GM21717 (cell line): Measurements from ENCODE around the gene LYVE1.
"Not testable (repeated sequence)": the region's sequence is repeated elsewhere in the genome, so short reads cannot be mapped to it uniquely, and the experiment has no call there.

Experiments
- ATAC-seq: cut with Tn5 transposase; IDR thresholded peaks from one replicate; pipeline ENCODE4 v1.9.1; 2021; ENCODE audit warnings: mild to moderate bottlenecking, moderate library complexity; ENCODE audit not compliant: unreplicated experiment

LYVE1 gene

GRCh38 chr11:10568486-10568941 is at the start of gene LYVE1:
LYVE1 (minus strand) TSS chr11:10568665; CDS start chr11:10568532, 133 bp downstream.
- no peak for ATAC-seq

DNA sequence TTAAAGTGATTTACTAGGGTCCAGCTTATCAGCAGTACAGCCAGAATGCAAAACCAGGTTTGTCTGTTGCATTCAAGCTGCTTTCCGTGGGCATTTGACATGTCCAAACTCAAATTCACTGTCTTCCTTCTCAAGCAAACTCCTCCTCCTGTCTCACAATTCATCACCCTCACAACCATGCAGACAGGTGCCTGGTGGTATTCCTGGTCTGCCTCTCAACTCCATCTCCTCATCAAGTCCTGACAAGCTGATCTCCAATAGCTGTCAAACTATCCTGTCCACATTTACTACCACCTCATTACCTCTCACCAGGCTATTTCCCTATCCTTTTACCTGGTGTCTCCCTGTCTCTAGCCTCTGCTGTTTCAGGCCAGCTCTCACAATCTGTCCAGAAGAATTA is 49.1 kb upstream of the LYVE1 start:
- no peak for ATAC-seq

DNA sequence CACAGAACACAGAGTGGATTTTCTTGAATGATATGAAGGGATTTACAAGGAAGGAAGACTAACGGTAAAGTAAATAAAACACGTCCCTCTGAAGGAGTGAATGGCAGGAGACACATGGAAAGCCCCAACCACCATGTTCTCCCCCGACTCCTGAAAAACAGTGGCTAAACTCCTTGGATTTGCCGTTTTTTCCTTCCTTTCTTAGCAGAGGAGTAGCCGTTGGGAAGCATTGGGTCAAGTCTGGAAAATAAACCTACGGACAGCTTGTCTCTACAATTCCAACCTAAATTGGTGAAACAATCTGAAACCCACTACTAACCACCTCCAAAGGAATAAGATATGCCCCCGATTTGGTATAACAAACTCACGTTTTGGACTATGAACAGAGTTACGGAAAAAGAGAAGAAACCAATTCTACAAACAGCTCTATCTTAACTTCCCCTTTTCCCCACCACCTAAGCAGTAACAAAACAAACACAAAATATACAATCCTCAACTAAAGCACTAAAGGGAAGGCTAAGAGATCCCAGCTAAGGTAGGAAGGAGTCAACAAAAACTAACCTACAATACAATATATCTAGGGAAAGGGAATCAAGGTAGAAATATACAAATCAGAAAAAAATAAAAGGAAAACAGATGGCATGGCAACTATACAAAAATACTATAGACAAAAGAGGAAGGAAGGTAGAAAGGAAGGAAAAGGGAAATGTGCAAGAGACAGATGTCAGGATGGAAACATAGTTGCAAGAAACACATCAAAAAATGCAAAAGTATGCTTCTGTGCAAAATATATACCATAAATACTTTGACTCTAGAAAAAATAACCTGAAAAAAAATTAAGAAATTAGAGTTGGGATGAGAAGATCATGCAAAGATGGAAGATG is 43.8 kb upstream of the LYVE1 start:
- no peak for ATAC-seq

- ATAC-seq = no peak
Measured at GRCh38 chr11:10609636-10610035, 41.2 kb upstream of the LYVE1 start.

DNA sequence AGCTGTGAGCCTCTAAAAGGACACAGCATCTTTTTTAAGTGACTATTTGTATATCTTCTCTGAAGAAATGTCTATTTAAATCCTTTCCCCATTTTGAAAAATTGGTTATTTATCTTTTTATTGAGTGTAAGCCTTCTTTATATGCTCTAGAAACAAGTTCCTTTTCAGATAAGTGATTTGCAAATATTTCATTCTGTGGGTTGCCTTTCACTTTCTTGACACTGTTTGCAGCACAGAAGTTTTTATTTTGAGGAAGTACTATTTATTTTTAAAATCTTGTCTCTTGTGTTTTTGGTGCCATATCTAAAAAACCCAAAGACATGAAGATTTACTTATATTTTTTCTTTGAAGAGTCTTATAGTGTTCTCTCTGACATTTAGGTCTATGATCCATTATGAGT is 40.1 kb upstream of the LYVE1 start:
- no peak for ATAC-seq

DNA sequence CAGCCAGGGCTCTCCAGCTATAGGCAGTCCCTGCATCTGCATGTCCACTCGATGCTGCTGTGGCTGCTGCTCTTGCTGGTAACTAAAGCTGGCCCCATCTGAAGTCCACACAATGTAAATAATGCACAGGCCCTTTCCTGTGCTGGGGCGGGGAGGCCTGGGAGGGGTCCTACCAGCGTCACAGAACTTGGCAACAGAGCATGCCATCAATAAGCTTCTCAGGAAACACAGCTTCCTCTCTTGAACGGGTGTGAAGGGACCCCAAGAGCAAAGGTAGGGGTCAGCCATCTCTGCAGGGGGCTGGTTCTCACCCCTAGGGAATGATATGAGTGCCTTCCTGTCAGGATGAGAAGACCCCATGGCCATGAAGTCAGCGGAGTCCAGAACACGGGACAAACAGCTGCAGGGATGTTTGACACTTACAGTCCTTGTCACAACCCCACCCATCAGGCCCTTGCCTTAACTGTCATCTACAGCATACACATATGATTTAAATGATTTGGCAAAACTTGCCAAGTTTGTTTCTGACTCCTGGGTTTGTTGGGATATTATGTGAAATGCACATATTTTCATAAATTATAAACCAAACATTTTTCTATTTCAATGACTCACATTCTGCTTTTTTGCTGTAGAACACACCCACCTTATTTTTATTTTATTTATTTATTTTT is 39.1 kb upstream of the LYVE1 start:
- ATAC-seq = no peak

- ATAC-seq = peak; percentile 62
Measured at GRCh38 chr11:10606536-10607208, 38.2 kb upstream of the LYVE1 start.

DNA sequence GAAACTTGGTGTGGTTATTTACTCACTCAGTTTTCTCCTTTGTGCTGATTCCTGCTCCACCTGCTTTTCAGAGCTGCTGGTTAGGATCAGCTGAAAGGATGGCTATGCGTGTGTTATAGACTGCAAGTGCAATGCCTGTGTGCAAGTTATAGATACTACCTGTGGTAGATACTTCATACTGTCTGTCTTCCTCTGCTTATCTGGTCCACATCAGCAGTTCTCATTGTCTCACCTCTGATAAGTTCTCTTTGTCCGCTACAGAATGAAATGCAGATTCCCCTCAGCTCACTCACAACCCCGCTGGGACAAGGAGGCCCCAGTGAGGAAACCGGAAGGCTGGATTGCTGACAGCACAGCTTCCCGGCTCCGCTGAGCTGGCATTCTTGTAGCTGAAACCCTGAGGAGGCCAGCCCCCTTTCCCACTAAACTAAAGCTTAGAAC is 37.5 kb upstream of the LYVE1 start:
- no peak for ATAC-seq

- ATAC-seq = no peak
Measured at GRCh38 chr11:10604798-10605197, 36.3 kb upstream of the LYVE1 start.

GRCh38 chr11:10604340-10604748 is 35.9 kb upstream of the LYVE1 start:
- no peak for ATAC-seq

- ATAC-seq = no peak
Measured at GRCh38 chr11:10603721-10604297, 35.3 kb upstream of the LYVE1 start.

DNA sequence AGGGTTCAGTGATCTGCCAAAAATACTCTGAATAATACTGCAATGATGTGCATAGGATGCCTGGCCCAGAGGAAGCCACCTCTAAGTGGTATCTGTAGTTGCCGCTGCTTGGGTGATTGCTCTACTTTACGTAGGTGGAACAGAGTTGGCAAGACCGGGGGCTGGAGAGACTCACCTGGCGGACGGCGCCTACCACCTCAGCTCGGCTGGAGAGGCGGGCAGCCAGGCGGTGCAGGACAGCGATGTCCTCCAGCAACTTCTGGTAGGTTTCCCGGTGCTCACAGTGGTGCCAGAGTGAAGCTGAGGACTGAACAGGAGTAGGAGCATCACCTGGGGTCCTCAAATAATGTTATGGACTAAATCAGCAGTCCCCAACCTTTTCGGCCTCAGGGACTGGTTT is 34.5 kb upstream of the LYVE1 start:
- ATAC-seq = no peak

DNA sequence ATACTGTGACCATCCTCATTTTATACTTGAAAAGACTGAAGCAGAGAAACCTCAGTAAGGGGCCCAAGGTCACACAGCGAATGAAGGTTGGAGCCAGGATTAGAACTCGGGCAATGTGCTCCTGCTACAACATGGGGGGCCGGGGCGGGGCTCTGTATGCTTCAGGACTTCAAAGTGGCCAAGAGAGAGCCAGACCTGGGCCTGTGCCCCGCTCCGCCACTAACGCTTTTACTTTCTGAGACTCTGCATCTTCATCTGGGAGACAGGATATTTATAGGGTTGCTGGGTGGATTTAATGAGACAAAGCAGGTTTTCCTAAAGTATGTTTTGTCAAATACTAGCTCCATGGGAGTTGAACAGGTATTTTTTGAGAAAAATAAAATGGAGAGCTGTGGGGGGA is 33.9 kb upstream of the LYVE1 start:
- ATAC-seq = no peak

- ATAC-seq = no peak
Measured at GRCh38 chr11:10601837-10602236, 33.4 kb upstream of the LYVE1 start.

DNA sequence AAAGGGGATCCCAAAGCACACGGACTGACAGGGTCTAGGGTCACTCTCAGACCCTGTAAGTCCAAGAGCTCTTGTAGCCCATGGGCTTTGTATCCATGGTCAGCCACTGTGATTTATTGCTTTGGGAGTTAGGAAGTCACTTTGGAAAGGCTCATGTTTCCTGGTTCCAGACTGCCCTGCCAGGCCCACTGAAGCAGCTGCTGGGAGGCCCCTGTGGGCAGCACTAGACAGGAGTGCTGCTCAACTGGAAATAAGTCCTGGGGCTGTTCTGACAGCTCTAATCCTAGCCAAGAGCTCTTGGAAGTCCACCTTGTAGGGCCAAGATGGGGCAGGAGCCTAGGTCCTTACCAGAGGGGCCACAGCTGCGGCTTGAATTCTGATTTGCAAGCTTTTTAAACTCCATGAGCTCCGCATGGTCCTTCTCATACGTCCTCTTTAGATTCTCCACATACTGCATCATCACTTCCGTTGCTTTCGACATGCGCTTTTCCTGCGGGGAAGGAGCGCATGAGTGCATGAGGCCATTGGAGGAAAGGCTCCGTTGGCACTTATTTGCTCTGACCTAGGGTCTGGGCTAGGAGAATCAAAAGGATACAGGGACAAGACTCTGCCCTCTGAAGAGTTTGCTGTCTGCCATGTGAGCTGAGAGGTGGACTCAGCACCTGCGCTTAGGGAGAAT is 32.2 kb upstream of the LYVE1 start:
- ATAC-seq = no peak

GRCh38 chr11:10599388-10600175 is 31.1 kb upstream of the LYVE1 start:
- no peak for ATAC-seq

GRCh38 chr11:10598816-10599215 is 30.4 kb upstream of the LYVE1 start:
- ATAC-seq = no peak

GRCh38 chr11:10597877-10598351 is 29.4 kb upstream of the LYVE1 start:
- no peak for ATAC-seq

GRCh38 chr11:10595840-10596239 is 27.4 kb upstream of the LYVE1 start:
- ATAC-seq = not testable (repeated sequence)

- no peak for ATAC-seq
Measured at GRCh38 chr11:10594407-10594806, 25.9 kb upstream of the LYVE1 start.
